HepG2 (cell line): ENCODE results near the gene USE1. TPM values are rescaled to one million over a fixed set of nuclear protein-coding genes. Genes with fewer than 3 reads are reported as not detected.

Source experiments
- CCDC6 ChIP-seq: sonication (generic); formaldehyde crosslinking; IDR thresholded peaks from 2 replicates; pipeline ENCODE4 v1.8.1; 2022; ENCODE audit warnings: mild to moderate bottlenecking, missing genetic modification reagents, moderate library complexity
- MAFK ChIP-seq, 2 experiments: IDR thresholded peaks in 1 of 2; conservative IDR thresholded peaks in 1 of 2; 2 replicates each; pipeline ENCODE4 v1.6.1; 2011; ENCODE audit warnings: improper control_type of control experiment in 2 of 2, low read length in 2 of 2
- PATZ1 ChIP-seq: sonication (generic); formaldehyde crosslinking; IDR thresholded peaks from 2 replicates; pipeline ENCODE4 v1.4.0; 2020; ENCODE audit warnings: missing genetic modification reagents
- POLR2A ChIP-seq, 2 experiments: IDR thresholded peaks; 2 replicates each; pipeline ENCODE4 v1.6.1; 2011; ENCODE audit warnings: low read depth in 2 of 2, low read length in 2 of 2, mild to moderate bottlenecking in 1 of 2, moderate library complexity in 1 of 2; ENCODE audit not compliant: insufficient read depth in 1 of 2
- SAP130 ChIP-seq: IDR thresholded peaks from 2 replicates; pipeline ENCODE4 v1.6.1; 2016; ENCODE audit warnings: low read depth
- SOX5 ChIP-seq: IDR thresholded peaks from 2 replicates; pipeline ENCODE4 v1.6.1; 2016; ENCODE audit warnings: borderline replicate concordance
- YY1 ChIP-seq: IDR thresholded peaks from 2 replicates; pipeline ENCODE4 v1.6.1; 2011; ENCODE audit warnings: low read length, low read depth, moderate library complexity, mild to moderate bottlenecking; ENCODE audit not compliant: insufficient read depth, insufficient replicate concordance
- ZFX ChIP-seq: sonication (generic); formaldehyde crosslinking; IDR thresholded peaks from 2 replicates; pipeline ENCODE4 v1.4.0; 2020; ENCODE audit warnings: mild to moderate bottlenecking, low read depth, missing genetic modification reagents, moderate library complexity
- ZFY ChIP-seq: sonication (generic); formaldehyde crosslinking; IDR thresholded peaks from 2 replicates; pipeline ENCODE4 v1.4.0; 2020; ENCODE audit warnings: missing genetic modification reagents
- ZNF646 ChIP-seq: sonication (generic); formaldehyde crosslinking; IDR thresholded peaks from 2 replicates; pipeline ENCODE4 v1.9.0; 2021; ENCODE audit warnings: mild to moderate bottlenecking, missing genetic modification reagents
- polyA plus RNA-seq, 8 experiments: library from polyadenylated mRNA; depleted of rRNA in 3 of 8; stranded (reverse) in 7 of 8; unstranded in 1 of 8; fragments of >200 nt; fragmentation: Illumina TruSeq in 4 of 8; extraction: Trizol in 4 of 8; gene quantifications; 2 replicates each; pipeline versions ENCODE4 v1.2.1 to v1.2.3, GENCODE V29; 2011 to 2016; ENCODE audit warnings: low read depth in 4 of 8, missing spikeins in 1 of 8, mixed read lengths in 1 of 8; ENCODE audit not compliant: insufficient read depth in 1 of 8
- total RNA-seq, 5 experiments: library from RNA; depleted of rRNA; stranded (reverse); fragments of >200 nt; fragmentation: Illumina TruSeq; extraction: Trizol; gene quantifications; 2 replicates each; pipeline ENCODE4 v1.2.3, GENCODE V29; 2016; ENCODE audit warnings: low read depth in 1 of 5

USE1 gene
- total and polyA plus RNA-seq, 2 of the 13 experiments (the other 11 are each of a cell fraction or from before 2014, with no cell fraction given) = 9.9 to 17.6 TPM

DNA sequence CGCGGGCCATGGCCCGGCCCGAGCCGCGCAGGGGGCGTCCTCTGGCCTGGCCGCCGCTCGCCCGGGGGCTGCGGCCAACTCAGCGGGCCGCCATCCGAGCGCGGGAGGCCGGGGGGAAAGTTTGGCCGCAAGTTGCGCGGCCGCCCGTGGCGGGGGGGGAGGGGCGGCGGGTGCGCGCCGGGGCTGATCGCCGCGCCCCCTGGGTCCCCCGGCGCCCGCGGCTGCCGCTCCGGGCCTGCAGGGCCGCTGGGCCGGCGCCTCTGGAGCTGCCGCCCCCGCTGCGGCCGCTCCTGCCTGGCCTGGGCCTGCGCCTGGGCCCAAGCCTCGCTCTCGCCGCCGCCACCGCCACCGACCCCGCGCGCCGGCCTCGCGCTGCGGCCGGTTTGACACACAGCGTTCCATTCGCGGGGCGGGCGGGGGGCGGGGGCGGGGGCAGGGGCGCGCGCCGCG lies 30.4 kb downstream of the USE1 start, which contains the start of gene NR2F6 (continued):
- TF ChIP-seq ZNF646 = no peak
- 0 out of 2 replicates have a peak, but pooled peaks have one; percentile 24 for TF ChIP-seq SAP130 (CRISPR knock-in tag)
- peak; percentile 39; the same call in 1 of the 2 replicates for TF ChIP-seq ZFX (CRISPR knock-in tag)
- TF ChIP-seq SOX5 (CRISPR knock-in tag) = no peak
- peak; percentile 80 for TF ChIP-seq ZFY
- 0 out of 2 replicates have a peak, but pooled peaks have one; percentile 6 for TF ChIP-seq PATZ1 (CRISPR knock-in tag)
- peak; percentile 41 for TF ChIP-seq YY1
- TF ChIP-seq POLR2A (IDR thresholded peaks at IDR 0.05; ENCODE audit: insufficient read depth in 1 of 2, low read depth in 2 of 2, low read length in 2 of 2) = peak in 1 of 2 experiments; percentile 73; a peak in 3 of 4 replicates
- TF ChIP-seq CCDC6 (CRISPR knock-in tag) = 0 out of 2 replicates have a peak, but pooled peaks have one; percentile 42
- no peak for TF ChIP-seq MAFK (conservative IDR thresholded peaks at IDR 0.05 in 1 of 2, IDR thresholded peaks at IDR 0.05 in 1 of 2; ENCODE audit: low read length in 2 of 2)
- TF ChIP-seq, all 625 proteins: peak for 13
